ENCODE data around the gene THOP1.

Gene THOP1

GRCh38 chr19:2858864-2859263 is 73.6 kb downstream of the THOP1 start:
- no peak for DNase-seq

DNA sequence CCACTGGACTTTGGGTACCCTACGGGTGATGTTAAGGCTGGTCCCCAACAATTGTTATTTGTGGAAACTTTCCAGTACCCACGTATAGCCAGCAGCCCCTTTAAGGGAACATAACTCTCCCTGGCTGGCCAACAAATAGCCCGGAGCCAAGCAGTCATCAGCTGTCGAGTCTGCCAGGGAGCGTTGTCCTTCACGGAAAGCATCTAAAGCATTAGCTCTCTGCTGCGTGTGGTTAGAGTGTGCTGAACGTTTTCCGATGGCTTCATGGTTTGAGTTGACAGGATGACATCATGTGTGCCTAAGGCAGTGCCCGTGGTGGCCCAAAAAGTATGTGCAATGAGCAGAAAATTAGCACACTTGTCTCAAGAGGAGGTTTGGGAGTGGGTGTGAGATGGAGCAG is 78.5 kb downstream of the THOP1 start:
- no peak for DNase-seq

Data from Kasumi-1 (cell line).